B cell (primary cell): ENCODE results near the gene EDN1.

Experiments used
- CTCF ChIP-seq: fragments of 200-600 bp; IDR thresholded peaks from one replicate; pipeline ENCODE4 v1.8.0; 2022; ENCODE audit warnings: antibody characterized with exemption, mild to moderate bottlenecking
- EZH2 ChIP-seq: IDR thresholded peaks from 2 replicates; pipeline ENCODE4 v1.6.1; 2012; ENCODE audit warnings: borderline replicate concordance, low read depth, mild to moderate bottlenecking, moderate library complexity, low read length; ENCODE audit not compliant: insufficient read depth, poor library complexity, severe bottlenecking

DNA sequence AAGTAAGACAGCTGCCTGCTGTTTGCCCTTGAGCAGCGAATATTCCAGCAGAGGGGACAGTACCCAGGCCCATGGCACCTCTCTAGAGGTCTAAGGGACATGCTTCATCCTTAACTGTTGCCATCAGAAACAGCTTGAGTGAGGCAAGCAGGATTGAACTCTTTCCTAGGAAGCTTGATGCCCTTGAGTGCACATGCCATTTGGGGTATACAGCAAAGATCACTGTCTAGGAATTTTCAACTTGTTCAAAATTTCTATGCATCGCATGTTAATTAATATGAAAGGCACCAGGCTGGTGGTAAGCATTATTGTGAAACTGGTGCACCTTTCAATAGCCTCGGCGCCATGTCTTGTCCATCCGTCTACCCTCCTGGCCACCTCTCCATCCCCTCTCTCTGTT is 54.1 kb downstream of the EDN1 start:
- no peak for TF ChIP-seq CTCF
- TF ChIP-seq EZH2, result no peak
